Testis (tissue), 3 donors: Measurements from ENCODE around the gene TEX50. TPM values are rescaled to one million over a fixed set of nuclear protein-coding genes. Genes with fewer than 3 reads are reported as not detected.
"Not testable (repeated sequence)": the region's sequence is repeated elsewhere in the genome, so short reads cannot be mapped to it uniquely, and the experiment has no call there.

Experiments used
- DNase-seq: peaks from one replicate; pipeline ENCODE4 v3.0.0-alpha.2; 2019
- H3K27ac ChIP-seq, 2 donors: fragments of 200-600 bp; sonication (generic); one replicate each; pipeline ENCODE4 v1.5.1; 2019
- H3K27me3 ChIP-seq: fragments of 200-600 bp; sonication (generic); one replicate; pipeline ENCODE4 v1.5.1; 2019
- H3K36me3 ChIP-seq: fragments of 200-600 bp; sonication (generic); one replicate; pipeline ENCODE4 v1.5.1; 2017; ENCODE audit warnings: low read depth; ENCODE audit errors: missing control alignments
- H3K4me1 ChIP-seq: fragments of 200-600 bp; sonication (generic); one replicate; pipeline ENCODE4 v1.5.1; 2019
- H3K4me3 ChIP-seq, 2 donors: fragments of 200-600 bp; sonication (generic); one replicate each; pipeline ENCODE4 v1.5.1; 2017 to 2019
- H3K9me3 ChIP-seq: fragments of 200-600 bp; sonication (generic); one replicate; pipeline ENCODE4 v1.5.1; 2017
- CTCF ChIP-seq, 3 experiments: fragments of 450-650 bp in 2 of 3; fragments of 200-600 bp in 1 of 3; sonication (generic) in 1 of 3; IDR thresholded peaks; one replicate each; pipeline ENCODE4 v1.5.1; 2016 to 2019; ENCODE audit warnings: antibody characterized with exemption in 3 of 3, mild to moderate bottlenecking in 2 of 3, moderate library complexity in 1 of 3
- POLR2A ChIP-seq: fragments of 450-650 bp; IDR thresholded peaks from one replicate; pipeline ENCODE4 v1.6.1; 2017; ENCODE audit warnings: antibody characterized with exemption, mild to moderate bottlenecking, moderate library complexity
- WGBS, 2 donors: methylation state at CpG; one replicate each; pipeline ENCODE4 v1.1.5; 2018; 5-methylcytosine and 5-hydroxymethylcytosine counted together
- intact Hi-C: fragments of 100-400 bp; cut with DNase I; formaldehyde crosslinking; loops from one replicate; pipeline ENCODE4 v1.15.1; 2023; ENCODE audit warnings: low total_unique reads
- polyA plus RNA-seq: library from polyadenylated mRNA; stranded (reverse); fragments of 350-450 nt; fragmentation: Illumina TruSeq; extraction: RNeasy Lipid Tissue Mini Kit (QIAGEN cat#74804); gene quantifications from one replicate; pipeline ENCODE4 v1.2.3, GENCODE V29; 2014; ENCODE audit warnings: low read depth, low replicate concordance; ENCODE audit not compliant: insufficient read depth
- total RNA-seq, 2 donors: library from RNA; depleted of rRNA; stranded (reverse); fragments of >200 nt; gene quantifications; one replicate each; pipeline ENCODE4 v1.2.3, GENCODE V29; 2016

TEX50 gene
- total and polyA plus RNA-seq, 3 donors from 2014 or later, result 7.6 to 22.4 (median 15.7) TPM

DNA sequence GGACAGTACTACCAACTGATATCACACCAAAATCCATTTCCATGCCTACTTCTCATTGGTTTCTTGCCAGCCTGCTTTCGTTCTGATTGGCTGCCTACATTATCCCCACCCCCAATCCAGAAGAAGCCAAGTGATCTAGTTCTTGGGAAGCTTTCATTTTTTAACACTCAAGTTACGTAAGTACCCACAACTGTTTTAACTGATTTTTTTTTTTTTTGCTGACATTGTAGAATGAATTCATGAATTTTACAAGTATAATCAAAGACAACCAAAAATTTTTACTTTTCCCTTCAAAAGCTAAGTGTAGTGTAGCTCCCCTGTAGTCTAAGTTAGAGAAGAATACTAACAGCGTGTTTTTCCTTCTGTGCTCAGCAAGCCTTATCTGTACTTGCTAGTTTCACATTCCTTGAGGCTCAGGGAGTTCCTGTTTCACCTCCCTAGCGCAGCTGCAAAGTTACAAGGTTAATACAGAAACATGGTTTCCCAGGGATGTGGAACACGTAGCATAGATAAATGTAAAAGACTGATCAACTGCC lies 32.0 kb upstream of the TEX50 start, which contains the start of gene SLC9C2:
Gene SLC9C2 (minus strand): TSS at position 17 of the 536 bp plus-strand sequence. CDS start 1,296 bp downstream, outside the sequence.
- intact Hi-C loops, result no loop called here
- no peaks in the 10 kb centered on the region for H3K27me3 ChIP-seq
- H3K4me1 ChIP-seq, result no peaks in the 10 kb centered on the region
- H3K9me3 ChIP-seq, result no peaks in the 10 kb centered on the region
- peak within 1 kb of the TSS; percentile 17 to 36 for H3K4me3 ChIP-seq
- TF ChIP-seq POLR2A, result no peak
- no peak for TF ChIP-seq CTCF (IDR thresholded peaks at IDR 0.05)
- peak; percentile 75 for DNase-seq
- peak within 1 kb of the TSS; percentile 64 to 83 for H3K27ac ChIP-seq
- WGBS, 2 donors, result 10 to 14% methylated on average over 5 of the region's 5 CpGs
- no peaks in the 10 kb centered on the region for H3K36me3 ChIP-seq

- no peaks in the 10 kb centered on the region for H3K27me3 ChIP-seq
- TF ChIP-seq POLR2A (no peak), CTCF (IDR thresholded peaks at IDR 0.05) (no peak)
- intact Hi-C loops, result no loop called here
- H3K4me1 ChIP-seq, result no peaks in the 10 kb centered on the region
- no peak overlapping the region for H3K4me3 ChIP-seq
- no peak for DNase-seq
- WGBS, 2 donors, result 82 to 94% methylated on average over 4 of the region's 4 CpGs
- no peaks in the 10 kb centered on the region for H3K9me3 ChIP-seq
- no peak overlapping the region for H3K27ac ChIP-seq
- H3K36me3 ChIP-seq, result no peaks in the 10 kb centered on the region
Measured at GRCh38 chr1:173608503-173609216, 26.5 kb upstream of the TEX50 start.

DNA sequence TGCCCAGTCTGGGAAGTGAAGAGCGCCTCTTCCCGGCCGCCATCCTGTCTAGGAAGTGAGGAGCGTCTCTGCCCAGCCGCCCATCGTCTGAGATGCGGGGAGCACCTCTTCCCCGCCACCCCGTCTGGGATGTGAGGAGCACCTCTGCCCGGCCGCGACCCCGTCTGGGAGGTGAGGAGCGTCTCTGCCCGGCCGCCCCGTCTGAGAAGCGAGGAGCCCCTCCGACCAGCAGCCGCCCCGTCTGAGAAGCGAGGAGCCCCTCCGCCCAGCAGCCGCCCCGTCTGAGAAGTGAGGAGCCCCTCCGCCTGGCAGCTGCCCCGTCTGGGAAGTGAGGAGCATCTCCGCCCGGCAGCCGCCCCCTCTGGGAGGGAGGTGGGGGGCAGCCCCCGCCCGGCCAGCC lies 22.1 kb upstream of the TEX50 start:
- H3K36me3 ChIP-seq, DNase-seq, H3K9me3 ChIP-seq, H3K27me3 ChIP-seq, H3K4me1 ChIP-seq, H3K27ac ChIP-seq, intact Hi-C loops: not testable (repeated sequence)
- 57 to 85% methylated on average over 9 to 26 of the region's 32 CpGs for WGBS, 2 donors
- H3K4me3 ChIP-seq, result peak overlapping the region in 1 of 2 donors; percentile 29

DNA sequence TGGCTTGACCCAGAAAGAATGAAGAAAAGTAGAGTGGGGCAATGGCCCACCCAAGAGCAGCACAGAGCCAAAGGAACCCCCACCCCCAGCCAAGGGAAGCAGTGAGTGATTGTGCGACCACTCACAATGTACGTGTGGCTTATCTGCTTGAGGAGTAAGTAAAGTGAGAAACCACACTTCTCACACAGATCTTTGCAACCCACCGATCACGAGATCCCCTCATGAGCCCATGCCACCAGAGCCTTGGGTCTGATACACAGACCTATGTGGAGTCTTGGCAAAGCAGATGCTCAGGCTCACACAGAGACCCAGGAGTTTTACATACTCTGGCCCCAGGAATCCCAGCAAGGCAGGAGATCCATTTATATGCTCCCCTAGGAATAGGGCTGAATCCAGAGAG lies 18.3 kb upstream of the TEX50 start:
- 85 to 98% methylated on average over 4 of the region's 4 CpGs for WGBS, 2 donors
- H3K36me3 ChIP-seq, result no peaks in the 10 kb centered on the region
- H3K27me3 ChIP-seq, result no peaks in the 10 kb centered on the region
- intact Hi-C loops, result no loop called here
- no peaks in the 10 kb centered on the region for H3K4me1 ChIP-seq
- no peak for TF ChIP-seq POLR2A
- no peak for TF ChIP-seq CTCF (IDR thresholded peaks at IDR 0.05)
- no peak overlapping the region for H3K27ac ChIP-seq
- no peak overlapping the region for H3K4me3 ChIP-seq
- H3K9me3 ChIP-seq, result no peaks in the 10 kb centered on the region
- no peak for DNase-seq

GRCh38 chr1:173627269-173627668 lies 7.9 kb upstream of the TEX50 start:
- intact Hi-C loops, result no loop called here
- no peak for DNase-seq
- Histone ChIP-seq H3K36me3 (no peaks in the 10 kb centered on the region), H3K27ac (no peak overlapping the region), H3K4me3 (no peak overlapping the region), H3K4me1 (no peaks in the 10 kb centered on the region), H3K9me3 (no peaks in the 10 kb centered on the region), H3K27me3 (no peaks in the 10 kb centered on the region)
- no peak for TF ChIP-seq POLR2A
- no peak for TF ChIP-seq CTCF (IDR thresholded peaks at IDR 0.05)
